Fibroblast of lung (primary cell): ENCODE results near the gene SLC16A9. TPM values are rescaled to one million over a fixed set of nuclear protein-coding genes. Genes with fewer than 3 reads are reported as not detected.

Experiments
- DNase-seq, 2 donors: peaks; one replicate each; pipeline versions ENCODE4 v3.0.0 to v3.0.0-alpha.2; 2010; ENCODE audit warnings: low read depth in 2 of 2
- H2AFZ ChIP-seq: 2 replicates; pipeline ENCODE4 v1.5.1; 2012; ENCODE audit warnings: low read length, control low read depth, inconsistent platforms
- H3K27ac ChIP-seq: 2 replicates; pipeline ENCODE4 v1.5.1; 2011; ENCODE audit warnings: low read length, control low read depth; ENCODE audit not compliant: insufficient read depth
- H3K27me3 ChIP-seq: 2 replicates; pipeline ENCODE4 v1.5.1; 2011; ENCODE audit warnings: mild to moderate bottlenecking, low read length; ENCODE audit not compliant: control insufficient read depth, insufficient read depth
- H3K36me3 ChIP-seq: 2 replicates; pipeline ENCODE4 v1.5.1; 2011; ENCODE audit warnings: low read length; ENCODE audit not compliant: control insufficient read depth, insufficient read depth
- H3K4me1 ChIP-seq: 2 replicates; pipeline ENCODE4 v1.5.1; 2011; ENCODE audit warnings: low read length; ENCODE audit not compliant: control insufficient read depth, insufficient read depth; ENCODE audit errors: extremely low read depth
- H3K4me2 ChIP-seq: 2 replicates; pipeline ENCODE4 v1.5.1; 2011; ENCODE audit warnings: low read length, control low read depth; ENCODE audit not compliant: insufficient read depth; ENCODE audit errors: extremely low read depth
- H3K4me3 ChIP-seq, 4 experiments: fragments of 200-600 bp in 1 of 4; sonication (generic) in 1 of 4; replicated peaks in 1 of 4; 2 replicates each; pipeline ENCODE4 v1.5.1; 2011 to 2016; ENCODE audit warnings: low read length in 4 of 4, low read depth in 3 of 4, mild to moderate bottlenecking in 3 of 4, control low read depth in 2 of 4, inconsistent platforms in 1 of 4, mixed read lengths in 1 of 4; ENCODE audit not compliant: insufficient read depth in 1 of 4; ENCODE audit errors: control extremely low read depth in 1 of 4
- H3K79me2 ChIP-seq: 2 replicates; pipeline ENCODE4 v1.5.1; 2012; ENCODE audit warnings: mild to moderate bottlenecking, low read length, inconsistent platforms; ENCODE audit not compliant: control insufficient read depth, insufficient read depth
- H3K9ac ChIP-seq: 2 replicates; pipeline ENCODE4 v1.5.1; 2011; ENCODE audit warnings: mild to moderate bottlenecking, low read length, control low read depth; ENCODE audit not compliant: insufficient read depth
- H3K9me3 ChIP-seq: 2 replicates; pipeline ENCODE4 v1.5.1; 2012; ENCODE audit warnings: low read depth, low read length; ENCODE audit not compliant: control insufficient read depth, insufficient read depth
- H4K20me1 ChIP-seq: 2 replicates; pipeline ENCODE4 v1.5.1; 2011; ENCODE audit warnings: low read length; ENCODE audit not compliant: control insufficient read depth, insufficient read depth; ENCODE audit errors: extremely low read depth
- EZH2 ChIP-seq: IDR thresholded peaks from 2 replicates; pipeline ENCODE4 v1.5.1; 2012; ENCODE audit warnings: low read length, control low read depth, mild to moderate bottlenecking; ENCODE audit errors: missing control alignments
- polyA plus RNA-seq, 2 donors: library from polyadenylated mRNA; depleted of rRNA in 1 of 2; stranded (reverse) in 1 of 2; unstranded in 1 of 2; fragments of >200 nt; gene quantifications; 2 replicates each; pipeline ENCODE4 v1.2.1, GENCODE V29; 2011 to 2012; ENCODE audit warnings: missing spikeins in 1 of 2
- total RNA-seq: library from RNA; depleted of rRNA; stranded (reverse); fragments of >200 nt; gene quantifications from 2 replicates; pipeline ENCODE4 v1.2.1, GENCODE V29; 2014
- TF ChIP-seq, protein P1 (sequence below), 2 donors: IDR thresholded peaks in 1 of 2; conservative IDR thresholded peaks in 1 of 2; 1 replicate in 1 of 2; 2 replicates in 1 of 2; pipeline ENCODE4 v1.5.1; 2011 to 2012; ENCODE audit warnings: low read length in 2 of 2, control low read depth in 1 of 2, inconsistent platforms in 1 of 2, low read depth in 1 of 2, mild to moderate bottlenecking in 1 of 2

Gene SLC16A9
- total and polyA plus RNA-seq, 2 donors (not counting 1 experiment from before 2014, with no cell fraction given), result 0.08 to 0.66 TPM

- H3K4me2 ChIP-seq, result no peak overlapping the region
- H3K4me1 ChIP-seq, result no peaks in the 10 kb centered on the region
- H3K79me2 ChIP-seq, result no peaks in the 10 kb centered on the region
- H3K27ac ChIP-seq, result no peak overlapping the region
- no peaks in the 10 kb centered on the region for H3K9me3 ChIP-seq
- H4K20me1 ChIP-seq, result no peaks in the 10 kb centered on the region
- no peaks in the 10 kb centered on the region for H3K36me3 ChIP-seq
- TF ChIP-seq, protein P1, sequence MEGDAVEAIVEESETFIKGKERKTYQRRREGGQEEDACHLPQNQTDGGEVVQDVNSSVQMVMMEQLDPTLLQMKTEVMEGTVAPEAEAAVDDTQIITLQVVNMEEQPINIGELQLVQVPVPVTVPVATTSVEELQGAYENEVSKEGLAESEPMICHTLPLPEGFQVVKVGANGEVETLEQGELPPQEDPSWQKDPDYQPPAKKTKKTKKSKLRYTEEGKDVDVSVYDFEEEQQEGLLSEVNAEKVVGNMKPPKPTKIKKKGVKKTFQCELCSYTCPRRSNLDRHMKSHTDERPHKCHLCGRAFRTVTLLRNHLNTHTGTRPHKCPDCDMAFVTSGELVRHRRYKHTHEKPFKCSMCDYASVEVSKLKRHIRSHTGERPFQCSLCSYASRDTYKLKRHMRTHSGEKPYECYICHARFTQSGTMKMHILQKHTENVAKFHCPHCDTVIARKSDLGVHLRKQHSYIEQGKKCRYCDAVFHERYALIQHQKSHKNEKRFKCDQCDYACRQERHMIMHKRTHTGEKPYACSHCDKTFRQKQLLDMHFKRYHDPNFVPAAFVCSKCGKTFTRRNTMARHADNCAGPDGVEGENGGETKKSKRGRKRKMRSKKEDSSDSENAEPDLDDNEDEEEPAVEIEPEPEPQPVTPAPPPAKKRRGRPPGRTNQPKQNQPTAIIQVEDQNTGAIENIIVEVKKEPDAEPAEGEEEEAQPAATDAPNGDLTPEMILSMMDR (conservative IDR thresholded peaks at IDR 0.05 in 1 of 2, IDR thresholded peaks at IDR 0.05 in 1 of 2; ENCODE audit: low read depth in 1 of 2, low read length in 2 of 2), result no peak
- TF ChIP-seq EZH2, result no peak
- no peak overlapping the region for H2AFZ ChIP-seq
- H3K9ac ChIP-seq, result no peak overlapping the region
- no peak overlapping the region for H3K4me3 ChIP-seq
- peak in 1 of 2 donors; percentile 15 for DNase-seq
- H3K27me3 ChIP-seq, result peaks cover 5% of the 10 kb centered on the region
Measured at GRCh38 chr10:59704630-59705029, 5.0 kb downstream of the SLC16A9 start.

DNA sequence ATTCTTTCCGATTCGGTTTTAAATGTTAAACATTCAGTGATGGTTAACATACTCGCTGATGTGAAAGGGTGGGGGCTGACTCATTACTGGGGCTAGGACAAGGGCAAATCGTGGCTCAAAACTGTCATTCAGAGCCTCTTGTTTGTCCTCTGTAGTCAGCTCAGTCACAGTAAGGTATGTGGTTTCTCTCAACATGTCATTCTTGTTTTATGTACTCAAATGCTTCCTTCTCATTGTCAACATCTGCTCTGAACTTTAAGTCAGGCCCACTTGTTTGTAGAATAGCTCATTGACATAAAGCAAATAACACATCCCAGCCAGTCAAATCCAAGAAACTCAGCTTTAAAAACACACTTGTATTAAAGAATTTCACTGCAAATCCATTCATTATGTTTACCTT, 7.3 kb downstream of the SLC16A9 start:
- no peaks in the 10 kb centered on the region for H3K9me3 ChIP-seq
- H3K27me3 ChIP-seq, result no peaks in the 10 kb centered on the region
- no peak for DNase-seq
- no peaks in the 10 kb centered on the region for H4K20me1 ChIP-seq
- H3K4me2 ChIP-seq, result no peak overlapping the region
- TF ChIP-seq, protein P1 (conservative IDR thresholded peaks at IDR 0.05 in 1 of 2, IDR thresholded peaks at IDR 0.05 in 1 of 2; ENCODE audit: low read depth in 1 of 2, low read length in 2 of 2), result no peak
- no peak for TF ChIP-seq EZH2
- no peaks in the 10 kb centered on the region for H3K36me3 ChIP-seq
- no peaks in the 10 kb centered on the region for H3K4me1 ChIP-seq
- no peaks in the 10 kb centered on the region for H3K79me2 ChIP-seq
- H3K9ac ChIP-seq, result no peak overlapping the region
- no peak overlapping the region for H3K27ac ChIP-seq
- H3K4me3 ChIP-seq, result no peak overlapping the region
- no peak overlapping the region for H2AFZ ChIP-seq

- Histone ChIP-seq H3K36me3 (no peaks in the 10 kb centered on the region), H3K4me1 (no peaks in the 10 kb centered on the region), H3K27me3 (no peaks in the 10 kb centered on the region), H3K27ac (no peak overlapping the region), H4K20me1 (no peaks in the 10 kb centered on the region), H3K4me3 (no peak overlapping the region), H3K4me2 (no peak overlapping the region), H3K9me3 (no peaks in the 10 kb centered on the region), H3K9ac (no peak overlapping the region), H3K79me2 (no peaks in the 10 kb centered on the region), H2AFZ (no peak overlapping the region)
- TF ChIP-seq, protein P1 (conservative IDR thresholded peaks at IDR 0.05 in 1 of 2, IDR thresholded peaks at IDR 0.05 in 1 of 2; ENCODE audit: low read depth in 1 of 2, low read length in 2 of 2), result no peak
- no peak for DNase-seq
Measured at GRCh38 chr10:59700709-59701108, 8.9 kb downstream of the SLC16A9 start.
